ENCODE measurements around the gene FLNC. TPM values are rescaled to one million over a fixed set of nuclear protein-coding genes. Genes with fewer than 3 reads are reported as not detected.

The FLNC gene
- total and polyA plus RNA-seq, 2 of the 4 experiments (the other 2 are of a cell fraction), result 116 to 154 TPM

GRCh38 chr7:128880791-128881457 is 50.7 kb downstream of the FLNC start:
- Histone ChIP-seq H2BK20ac (ENCODE audit: low read depth, low read length) (no peak overlapping the region), H3K18ac (ENCODE audit: low read depth, low read length) (no peak overlapping the region), H3K36me3 (ENCODE audit: control insufficient read depth, insufficient read depth, low read length) (no peaks in the 10 kb centered on the region), H4K20me1 (ENCODE audit: insufficient read depth, low read length) (no peaks in the 10 kb centered on the region; the same call in 1 of the 2 replicates), H2AFZ (replicated peaks; ENCODE audit: low read length, poor library complexity) (no peak overlapping the region), H3K4me2 (ENCODE audit: low read depth, low read length) (no peak overlapping the region), H3K4me3 (ENCODE audit: insufficient read depth, low read depth, low read length) (no peak overlapping the region), H2BK120ac (ENCODE audit: low read depth, low read length) (no peak overlapping the region), H3K9me3 (ENCODE audit: control insufficient read depth, insufficient read depth, low read length) (no peaks in the 10 kb centered on the region), H2AK9ac (replicated peaks; ENCODE audit: low read depth, low read length, poor library complexity) (no peak overlapping the region), H2BK5ac (ENCODE audit: low read depth, low read length, poor library complexity, severe bottlenecking) (no peak overlapping the region), H3K23ac (ENCODE audit: low read depth, low read length) (no peak overlapping the region), H3K9ac (ENCODE audit: low read depth, low read length) (no peak overlapping the region), H3K27me3 (ENCODE audit: control insufficient read depth, insufficient read depth, low read length) (peaks cover 12% of the 10 kb centered on the region; the same call in 1 of the 2 replicates), H3K79me1 (ENCODE audit: low read depth in 1 of 2, low read length in 2 of 2) (no peaks in the 10 kb centered on the region), H3K14ac (replicated peaks; ENCODE audit: low read depth, low read length) (no peak overlapping the region), H4K8ac (ENCODE audit: low read depth in 2 of 2, low read length in 2 of 2) (no peak overlapping the region), H4K5ac (ENCODE audit: low read depth, low read length) (no peak overlapping the region), H2AK5ac (ENCODE audit: low read depth, low read length) (no peak overlapping the region), H3K4ac (ENCODE audit: low read depth, low read length) (no peak overlapping the region), H4K91ac (ENCODE audit: insufficient read depth, low read depth, low read length) (no peak overlapping the region), H3K27ac (ENCODE audit: insufficient read depth, low read length) (no peak overlapping the region), H3K9me1 (ENCODE audit: insufficient read depth, low read length) (no peaks in the 10 kb centered on the region), H3K56ac (ENCODE audit: extremely low read depth, insufficient read depth, low read length) (no peak overlapping the region), H2BK15ac (ENCODE audit: low read depth, low read length) (no peak overlapping the region), H3K4me1 (ENCODE audit: control insufficient read depth, insufficient read depth, low read length) (no peaks in the 10 kb centered on the region)
- CTCF ChIA-PET, result no interaction called here
- ATAC-seq (ENCODE audit: low read depth) (no peak), DNase-seq (no peak)
- intact Hi-C loops (cut with micrococcal nuclease) (loop anchor here (5.0 kb wide), 3 partner anchors 269 to 454 kb away; partner anchors contain the start of gene METTL2B), dilution Hi-C loops (cut with HindIII; ENCODE audit: low sequenced_read_pairs, unreplicated experiment) (no loop called here), in situ Hi-C loops (cut with MboI; ENCODE audit: low sequenced_read_pairs) (loop anchor here (5.0 to 25.0 kb wide), 2 partner anchors 274 to 419 kb away; partner anchors contain the start of gene HILPDA)
- POLR2A ChIA-PET (ENCODE audit: unreplicated experiment), result no interaction called here
- BruUV-seq (replicated peaks), result no TSS peak
- TF ChIP-seq ELK1 (IDR thresholded peaks at IDR 0.05; ENCODE audit: borderline replicate concordance, low read depth, low read length) (no peak), NFE2L2 (IDR thresholded peaks at IDR 0.05; ENCODE audit: low read depth, low read length) (no peak), RFX5 (IDR thresholded peaks at IDR 0.05; ENCODE audit: low read depth, low read length) (no peak)
- 50% methylated on average over 1 of the region's 11 CpGs; no CpG with 5 or more reads in 1 of the 2 experiments for WGBS, 2 experiments (ENCODE audit: extremely low coverage in 2 of 2, insufficient read length in 1 of 2)

Measured in IMR-90 (cell line).